GM18517 (cell line): Measurements from ENCODE around the gene VASN.

Source experiments
- ATAC-seq: cut with Tn5 transposase; IDR thresholded peaks from one replicate; pipeline ENCODE4 v1.9.1; 2021; ENCODE audit warnings: mild to moderate bottlenecking, moderate library complexity; ENCODE audit not compliant: unreplicated experiment

Gene VASN

GRCh38 chr16:4399001-4399730 lies 27.5 kb downstream of the VASN start:
- no peak for ATAC-seq

GRCh38 chr16:4401094-4401501 lies 29.4 kb downstream of the VASN start:
- no peak for ATAC-seq

DNA sequence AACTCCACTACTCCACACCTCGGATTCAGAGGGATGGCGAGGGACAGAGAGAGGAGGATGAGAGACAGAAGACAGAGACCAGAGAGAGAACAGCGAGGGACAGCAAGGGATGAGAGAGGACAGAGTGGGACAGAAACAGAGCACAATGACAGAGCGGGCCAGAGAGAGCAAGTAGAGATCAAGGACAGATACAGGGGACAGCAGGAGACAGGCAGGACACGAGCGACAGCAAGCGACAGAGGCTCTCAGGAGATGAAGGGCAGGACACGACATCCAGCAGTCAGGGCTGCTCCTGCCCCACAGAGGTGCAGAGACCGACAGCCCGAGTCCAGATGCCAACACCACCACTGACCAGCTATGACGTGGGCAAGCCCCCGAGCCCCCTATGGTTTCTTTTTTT lies 29.9 kb downstream of the VASN start:
- no peak for ATAC-seq

DNA sequence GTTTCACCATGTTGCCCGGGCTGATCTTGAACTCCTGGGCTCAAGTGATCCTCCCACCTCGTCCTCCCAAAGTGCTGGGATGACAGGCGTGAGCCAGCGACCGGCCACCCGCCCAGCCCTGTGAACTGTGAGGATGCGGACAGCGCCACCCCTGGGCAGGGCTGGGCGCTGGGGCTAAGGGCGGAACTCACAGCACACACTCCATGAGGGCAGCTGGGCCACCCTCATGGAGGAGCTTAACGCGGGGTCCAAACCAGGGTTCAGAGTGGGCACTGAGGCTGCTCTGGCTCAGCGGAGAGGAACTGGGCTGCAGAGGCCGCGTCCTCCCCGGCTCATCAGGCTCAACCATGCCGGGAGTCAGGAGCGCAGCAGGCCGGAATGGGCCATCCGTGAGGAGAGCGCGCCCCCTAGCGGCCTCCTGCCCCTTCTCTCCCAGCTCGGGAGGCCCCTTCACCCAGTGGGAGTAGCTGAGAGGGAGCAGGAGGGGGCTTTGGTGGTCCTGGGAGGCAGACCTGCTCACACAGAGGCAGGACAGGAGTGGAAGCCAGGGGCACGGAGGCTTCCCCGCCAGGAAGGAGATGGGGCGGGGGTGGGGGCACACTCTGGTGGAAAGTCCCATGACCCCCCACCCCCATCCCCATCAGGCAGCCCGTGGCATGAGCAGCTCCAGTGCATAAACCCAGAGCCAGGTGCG lies 30.9 kb downstream of the VASN start:
- no peak for ATAC-seq

GRCh38 chr16:4403133-4403949 lies 31.7 kb downstream of the VASN start:
- ATAC-seq: no peak

GRCh38 chr16:4404247-4404966 lies 32.8 kb downstream of the VASN start:
- no peak for ATAC-seq

- ATAC-seq: no peak
These were observed 33.5 kb downstream of the VASN start for GRCh38 chr16:4404967-4405696.

- ATAC-seq: no peak
These were observed 36.1 kb downstream of the VASN start for GRCh38 chr16:4407543-4408322.

DNA sequence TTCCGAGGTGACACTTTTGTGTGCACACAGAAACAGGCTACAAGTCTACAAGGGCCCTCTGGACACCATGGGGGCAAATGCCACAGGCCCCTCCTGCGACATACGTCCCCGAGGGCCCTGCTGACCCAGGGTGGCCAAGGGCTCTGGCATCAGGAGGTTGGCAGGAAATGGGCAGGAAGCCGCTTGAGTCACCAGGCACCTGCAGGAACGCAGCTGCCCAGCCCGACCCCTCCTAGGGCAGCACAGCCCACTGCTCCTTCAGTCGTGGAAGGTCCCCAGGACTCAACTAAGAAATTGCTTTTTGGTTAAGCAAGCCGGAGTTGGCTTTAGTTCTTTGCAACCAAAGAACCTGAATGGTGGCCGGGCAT lies 36.7 kb downstream of the VASN start:
- no peak for ATAC-seq

- ATAC-seq: no peak
These were observed 37.7 kb downstream of the VASN start for GRCh38 chr16:4409081-4409932.

GRCh38 chr16:4410335-4411075 lies 38.9 kb downstream of the VASN start:
- ATAC-seq: no peak

GRCh38 chr16:4411684-4412083 lies 40.0 kb downstream of the VASN start:
- ATAC-seq: no peak

DNA sequence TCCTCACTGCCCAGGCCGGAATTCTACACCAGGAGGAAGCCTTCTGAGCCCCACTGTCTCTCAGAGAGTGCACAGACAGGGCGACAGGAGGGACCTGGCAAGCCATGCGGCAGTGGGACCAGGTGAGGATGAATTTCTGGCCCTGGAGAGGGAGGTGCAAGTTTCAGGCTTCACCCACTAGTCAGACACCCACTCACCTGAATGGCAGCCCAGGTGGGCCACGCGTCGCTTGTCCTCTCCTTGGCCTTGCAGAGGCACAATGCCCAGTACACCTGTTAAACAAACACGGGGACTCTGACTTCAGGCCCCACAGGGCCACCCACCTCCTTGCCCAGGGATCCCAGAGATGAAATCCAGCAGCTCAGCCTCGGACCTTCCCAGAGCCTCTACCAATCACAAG lies 40.5 kb downstream of the VASN start:
- ATAC-seq: no peak

GRCh38 chr16:4412854-4413253 lies 41.2 kb downstream of the VASN start:
- no peak for ATAC-seq

- peak; percentile 72 for ATAC-seq
These were observed 42.7 kb downstream of the VASN start for GRCh38 chr16:4414187-4414917.

- no peak for ATAC-seq
These were observed 44.0 kb downstream of the VASN start for GRCh38 chr16:4415538-4416199.
